ENCODE measurements around the gene AVPR2.
A peak's percentile ranks its signal among the peaks of the same experiment; 100 is the strongest.

AVPR2 gene

GRCh38 chrX:153925739-153926551, 21.5 kb downstream of the AVPR2 start, which contains the start of gene ARHGAP4:
Gene ARHGAP4, minus strand, starts transcription at chrX:153926264. Its CDS starts 62 bp downstream, at chrX:153926202.
- no peak for DNase-seq
- intact Hi-C loops (cut with DNase I) = no loop called here

- DNase-seq = no peak
- intact Hi-C loops (cut with DNase I) = no loop called here
Observed at GRCh38 chrX:153926552-153926857, 22.0 kb downstream of the AVPR2 start.

GRCh38 chrX:153926858-153927671, 22.6 kb downstream of the AVPR2 start:
- intact Hi-C loops (cut with DNase I) = no loop called here
- DNase-seq = peak in 19 of 42 donors; percentile 14 to 54 (median 33)

DNA sequence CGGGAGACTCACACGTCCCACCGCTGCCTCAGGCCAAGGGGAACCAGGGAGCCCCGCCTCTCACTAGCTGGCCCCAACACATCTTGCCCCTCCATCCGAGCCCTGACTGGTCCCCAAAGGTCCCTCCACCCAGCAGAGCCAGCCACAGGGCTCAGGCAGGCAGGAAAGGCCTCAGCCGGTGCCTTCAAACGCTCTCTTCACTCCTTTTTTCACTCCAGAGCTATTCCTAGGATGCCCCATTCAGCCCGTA, 23.1 kb downstream of the AVPR2 start:
- peak in 1 of 42 donors; percentile 39 for DNase-seq

DNA sequence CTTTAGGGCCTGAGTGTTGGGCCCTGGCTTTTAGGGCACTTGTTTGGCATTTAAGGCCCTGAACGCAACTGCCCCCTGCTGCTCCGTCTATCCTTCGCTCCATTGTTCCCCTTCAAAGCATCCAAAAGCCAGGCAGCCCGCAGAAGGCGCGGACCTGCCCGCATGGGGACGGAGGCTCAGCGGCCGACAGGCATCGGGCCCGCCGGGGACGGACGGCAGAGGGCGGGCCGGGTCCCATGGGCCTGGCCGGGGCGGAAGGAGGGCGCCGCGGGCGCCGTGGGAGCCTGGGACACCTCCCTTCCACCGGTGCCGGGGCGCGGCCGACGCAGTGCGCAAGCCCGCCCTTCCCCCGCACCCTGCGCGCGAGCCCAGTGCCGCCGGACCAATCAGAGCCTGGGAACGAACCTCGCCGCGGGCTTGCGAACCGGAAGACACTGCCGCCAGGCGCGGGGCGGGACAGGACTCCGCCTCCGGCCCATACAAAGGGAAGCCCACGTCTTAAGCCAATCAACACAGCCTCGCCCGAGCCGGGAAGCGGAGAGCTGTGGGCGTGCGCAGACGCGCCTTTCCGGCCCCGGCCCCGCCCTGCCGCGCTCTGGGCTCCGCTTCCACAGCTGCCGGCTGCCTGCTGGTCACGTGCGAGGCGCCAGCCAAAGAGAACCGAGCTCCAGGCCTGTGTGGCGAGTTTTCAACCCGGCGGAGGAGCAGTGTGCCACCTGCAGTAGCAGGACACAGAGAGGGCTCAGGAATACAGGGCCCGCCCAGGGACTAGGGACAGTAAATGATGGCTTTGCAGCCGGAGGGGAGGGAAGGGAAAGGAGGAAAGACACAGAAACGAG, 23.7 kb downstream of the AVPR2 start:
- intact Hi-C loops (cut with DNase I) = no loop called here
- peak; percentile 87 to 97 (median 94) for DNase-seq

More for the DNA sequence above, 23.1 kb downstream of the AVPR2 start:
- intact Hi-C loops (cut with DNase I) = no loop called here

- intact Hi-C loops (cut with DNase I) = no loop called here
Observed at GRCh38 chrX:153928846-153929245, 24.4 kb downstream of the AVPR2 start.

DNA sequence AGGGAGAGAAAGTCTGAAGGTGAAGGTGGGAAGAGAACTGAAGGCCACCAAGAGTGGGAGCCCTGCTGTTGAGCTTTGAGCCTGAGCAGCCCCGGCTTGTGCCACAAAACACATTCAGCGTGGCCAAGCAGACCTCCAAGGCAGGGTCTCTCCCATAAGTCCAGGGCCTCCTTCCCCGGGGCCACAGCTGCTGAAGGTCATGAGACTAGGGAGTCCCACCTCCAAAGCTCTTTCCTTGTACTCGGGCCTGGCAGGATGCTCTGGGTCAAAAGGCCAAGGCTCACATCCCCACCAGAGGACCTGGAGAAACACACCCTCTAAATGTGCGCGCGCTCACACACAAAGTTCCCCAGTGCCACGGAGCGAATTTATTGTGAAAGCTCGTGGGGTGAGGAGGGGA, 25.1 kb downstream of the AVPR2 start:
- intact Hi-C loops (cut with DNase I) = no loop called here
- no peak for DNase-seq

More at GRCh38 chrX:153928846-153929245, 24.4 kb downstream of the AVPR2 start:
- no peak for DNase-seq

DNA sequence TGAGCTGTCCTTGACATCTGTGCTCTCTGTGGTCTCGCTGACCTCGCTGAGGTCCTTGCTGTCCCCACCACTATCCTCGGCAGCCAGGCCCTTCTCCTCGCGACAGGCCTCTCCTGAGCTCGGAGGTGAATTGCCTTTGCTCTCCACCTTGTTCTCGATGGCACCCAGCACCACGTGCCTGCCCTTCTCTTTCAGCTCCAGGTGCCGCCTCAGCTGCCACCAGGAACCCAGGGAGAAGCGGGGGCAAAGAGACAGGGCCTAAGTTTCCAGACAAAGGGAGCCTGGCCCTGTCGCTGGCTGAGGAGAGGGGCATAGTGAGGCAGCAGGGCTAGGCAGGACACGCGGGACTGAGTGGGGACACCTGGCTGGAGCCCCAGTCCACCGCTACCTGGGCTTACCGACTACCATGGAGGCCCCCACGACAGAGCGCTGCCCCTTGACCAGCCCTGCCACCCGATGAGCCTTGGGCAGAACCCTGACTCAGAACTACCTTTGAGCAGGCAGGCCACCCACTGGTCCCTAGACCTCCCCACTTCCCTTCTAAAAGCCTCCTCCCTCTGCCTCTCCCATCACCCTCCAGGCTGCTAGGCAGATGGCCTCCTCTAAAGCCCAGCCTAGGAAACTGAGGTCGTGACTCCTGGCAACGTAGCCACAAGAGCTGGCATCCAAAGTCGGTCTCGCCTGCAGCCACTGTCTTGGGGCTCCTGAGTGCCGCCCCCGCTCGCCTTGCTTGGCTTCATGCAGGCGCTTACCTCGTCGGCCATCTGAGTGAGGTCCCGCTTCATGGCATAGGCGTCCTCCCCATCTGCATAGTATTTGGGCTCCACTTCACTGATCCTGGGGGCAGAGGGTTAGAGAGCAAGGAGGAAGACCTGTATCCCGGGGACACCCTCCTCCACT, 25.8 kb downstream of the AVPR2 start:
- DNase-seq = no peak
- intact Hi-C loops (cut with DNase I) = no loop called here

GRCh38 chrX:153931151-153931550, 26.7 kb downstream of the AVPR2 start:
- intact Hi-C loops (cut with DNase I) = no loop called here
- DNase-seq = no peak

DNA sequence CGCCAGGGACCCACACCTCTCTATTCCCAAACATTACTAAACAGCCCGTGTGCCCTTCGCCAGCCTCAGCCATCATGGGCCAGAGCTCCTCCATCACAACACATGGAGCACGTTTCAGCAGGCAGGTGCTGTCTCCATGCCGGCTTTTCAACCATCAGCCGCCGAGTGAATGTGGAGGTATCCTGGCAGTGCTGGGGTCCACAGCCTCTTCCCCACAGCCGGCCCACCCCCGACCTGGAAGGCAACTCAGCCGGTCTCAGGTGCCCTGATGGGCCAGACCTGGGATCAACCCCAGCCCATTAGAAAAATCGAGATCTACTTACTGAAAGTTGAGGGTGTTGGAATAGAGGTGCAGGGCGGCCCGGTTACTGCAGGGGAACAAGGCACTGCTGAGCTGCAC, 27.3 kb downstream of the AVPR2 start:
- DNase-seq = no peak
- intact Hi-C loops (cut with DNase I) = no loop called here

GRCh38 chrX:153932220-153932915, 27.9 kb downstream of the AVPR2 start:
- no peak for DNase-seq
- intact Hi-C loops (cut with DNase I) = no loop called here

DNA sequence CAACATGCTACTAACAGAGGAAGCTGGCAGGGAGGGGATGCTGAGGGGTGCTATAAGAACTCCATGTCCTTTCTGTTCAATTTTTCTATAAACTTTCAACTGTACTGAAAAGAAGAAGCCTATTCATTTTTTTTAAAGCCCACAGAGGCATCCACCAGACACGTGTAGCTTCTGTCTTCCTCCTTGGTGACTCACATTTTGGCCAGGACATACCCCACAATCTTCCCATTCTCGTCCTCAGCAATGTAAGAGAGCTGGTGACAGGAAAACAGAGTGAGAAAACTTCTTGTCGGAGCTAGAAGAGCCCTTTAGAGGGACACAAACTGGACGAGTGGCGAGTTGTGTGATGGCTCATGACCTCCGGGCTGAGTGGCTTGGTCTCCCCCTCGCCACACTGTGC, 29.3 kb downstream of the AVPR2 start:
- no peak for DNase-seq
- intact Hi-C loops (cut with DNase I) = no loop called here

DNA sequence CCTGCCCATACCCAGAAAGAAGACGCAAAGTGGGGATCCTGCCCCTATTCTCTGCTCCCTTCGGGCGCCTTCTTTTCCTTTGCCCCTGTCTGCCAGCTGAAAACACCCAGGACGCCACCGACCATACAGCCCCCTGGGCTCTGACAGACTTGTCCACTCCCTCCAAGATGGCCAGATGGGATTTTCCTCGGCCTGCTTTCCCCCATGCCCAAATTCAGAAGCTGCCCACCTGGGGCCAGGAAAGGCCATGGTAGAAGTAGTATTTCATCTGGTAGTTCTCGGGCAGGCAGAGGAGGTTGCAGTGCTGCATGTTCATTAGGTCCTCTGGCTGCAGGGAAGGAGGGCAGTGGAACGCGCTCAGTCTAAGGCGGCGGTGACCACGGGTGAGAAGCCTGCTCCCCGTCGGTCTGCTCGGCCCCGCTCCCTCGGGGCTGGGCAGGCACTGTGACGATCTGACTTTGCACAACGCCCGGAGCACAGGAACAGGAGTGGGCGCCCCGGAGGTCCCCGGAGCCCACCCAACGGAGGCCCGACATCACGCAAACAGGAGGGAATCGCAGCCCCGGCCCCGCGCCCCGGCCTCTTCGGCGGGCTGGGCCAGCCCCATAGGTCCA, 29.8 kb downstream of the AVPR2 start:
- intact Hi-C loops (cut with DNase I) = no loop called here
- no peak for DNase-seq

DNA sequence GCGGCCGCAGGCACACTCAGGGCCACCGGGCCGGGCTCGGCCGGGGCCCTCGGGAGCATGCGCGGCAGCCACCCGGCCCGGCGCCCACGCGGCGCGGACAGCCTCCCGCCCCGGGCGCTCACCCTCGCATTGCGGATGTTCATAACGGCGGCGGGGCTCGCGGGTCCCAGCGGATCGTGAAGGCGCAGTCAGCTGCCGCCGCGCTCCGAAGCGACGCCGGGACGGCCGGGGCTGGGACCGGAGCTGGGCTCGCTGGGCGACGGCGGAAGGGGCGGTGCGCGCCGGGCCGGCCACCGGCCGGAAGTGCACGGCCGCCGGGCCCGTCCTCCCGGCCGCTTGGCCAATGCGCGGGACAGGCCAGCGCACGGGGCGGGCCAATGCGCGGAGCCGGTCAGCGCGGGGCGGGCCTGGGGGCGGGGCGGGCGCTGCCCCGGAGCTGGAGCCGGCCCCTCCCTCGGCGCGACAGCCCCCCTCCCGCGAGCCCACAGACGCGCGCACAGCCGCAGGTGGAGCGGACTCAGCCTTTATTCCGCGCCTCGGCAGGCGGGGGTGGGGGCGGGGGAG, 30.4 kb downstream of the AVPR2 start, which contains the start of gene NAA10:
Gene NAA10 (minus strand): TSS at position 276 of the 564 bp plus-strand sequence. CDS start 133 bp downstream, at position 143.
- DNase-seq = peak in 40 of 42 donors; percentile 27 to 81 (median 66)
- intact Hi-C loops (cut with DNase I) = no loop called here

- intact Hi-C loops (cut with DNase I) = no loop called here
- DNase-seq = no peak
Observed at GRCh38 chrX:153935326-153935851, 30.9 kb downstream of the AVPR2 start.

GRCh38 chrX:153937056-153937455, 32.6 kb downstream of the AVPR2 start:
- no peak for DNase-seq
- intact Hi-C loops (cut with DNase I) = no loop called here

DNA sequence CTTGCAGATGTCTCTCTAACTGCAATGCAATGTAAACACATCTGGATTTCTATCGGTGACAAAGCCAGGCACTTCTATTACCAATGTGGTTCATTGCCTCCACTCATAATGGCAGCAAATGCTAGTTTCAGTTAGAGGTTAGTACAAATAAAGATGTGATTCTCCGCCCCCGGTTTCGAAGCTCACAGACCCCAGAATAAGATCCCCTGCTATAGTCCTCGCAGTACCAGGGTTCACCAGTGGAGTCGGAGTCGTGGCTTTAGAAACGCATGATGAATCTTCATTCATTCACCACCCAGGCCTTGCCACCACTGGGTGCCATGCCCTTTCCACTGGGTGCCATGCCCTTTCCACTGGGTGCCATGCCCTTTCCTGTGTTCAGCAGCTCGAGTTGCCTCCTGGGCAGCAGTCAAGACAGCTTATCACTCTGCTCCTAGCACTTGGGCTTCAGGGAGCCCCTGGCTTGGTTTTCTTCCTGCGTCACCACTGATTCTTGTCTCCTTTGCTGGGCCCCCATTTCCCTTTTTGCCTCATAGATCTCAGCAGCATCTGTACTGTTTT, 33.8 kb downstream of the AVPR2 start:
- no peak for DNase-seq
- intact Hi-C loops (cut with DNase I) = no loop called here
